H1 (cell line): ENCODE data around the gene ACTR2. TPM values are rescaled to one million over a fixed set of nuclear protein-coding genes. Genes with fewer than 3 reads are reported as not detected.

Experiments used
- CTCF ChIA-PET: fragments of 300-600 bp; sonication (Branson Sonifier 250); formaldehyde crosslinking; loops from one replicate; lab custom pipeline; 2021; ENCODE audit not compliant: partially characterized antibody; lab: Charles Lee
- POLR2A ChIA-PET: fragments of 300-600 bp; sonication (Branson Sonifier 250); formaldehyde crosslinking; loops from one replicate; lab custom pipeline; 2021; ENCODE audit warnings: inconsistent platforms; ENCODE audit not compliant: partially characterized antibody; lab: Charles Lee
- DNase-seq, 2 experiments: peaks; one replicate each; pipeline versions ENCODE4 v3.0.0 to v3.0.0-alpha.2; 2010 to 2022; ENCODE audit warnings: low spot score in 2 of 2, low read depth in 1 of 2, mixed read lengths in 1 of 2
- FAIRE-seq: peaks from 2 replicates; lab custom pipeline; 2011; peaks lifted over from hg19 to GRCh38; lab: Jason Lieb, UNC
- H2AFZ ChIP-seq: 2 replicates; pipeline ENCODE4 v1.8.1; 2012; ENCODE audit warnings: low read length, inconsistent platforms
- H2AK5ac ChIP-seq: 2 replicates; pipeline ENCODE4 v1.6.1; 2013; ENCODE audit warnings: low read depth, low read length
- H2BK120ac ChIP-seq: replicated peaks from 2 replicates; pipeline ENCODE3; 2013; ENCODE audit warnings: low read depth, low read length, inconsistent platforms
- H2BK12ac ChIP-seq: 2 replicates; pipeline ENCODE4 v1.6.1; 2013; ENCODE audit warnings: low read depth, low read length
- H2BK15ac ChIP-seq: 2 replicates; pipeline ENCODE4 v1.6.1; 2013; ENCODE audit warnings: low read length
- H2BK20ac ChIP-seq: 2 replicates; pipeline ENCODE4 v1.6.1; 2013; ENCODE audit warnings: low read length
- H2BK5ac ChIP-seq: 2 replicates; pipeline ENCODE4 v1.6.1; 2013; ENCODE audit warnings: low read depth, low read length
- H3K14ac ChIP-seq: 2 replicates; pipeline ENCODE4 v1.6.1; 2013; ENCODE audit warnings: inconsistent platforms; ENCODE audit not compliant: insufficient read length
- H3K18ac ChIP-seq: 2 replicates; pipeline ENCODE4 v1.6.1; 2013; ENCODE audit warnings: low read length; ENCODE audit errors: extremely low read depth
- H3K23ac ChIP-seq: 2 replicates; pipeline ENCODE4 v1.6.1; 2013; ENCODE audit warnings: inconsistent platforms; ENCODE audit not compliant: insufficient read length
- H3K23me2 ChIP-seq: 2 replicates; pipeline ENCODE4 v1.6.1; 2013; ENCODE audit warnings: low read depth, low read length
- H3K27ac ChIP-seq: 2 replicates; pipeline ENCODE4 v1.6.1; 2011; ENCODE audit warnings: low read depth, low read length, inconsistent platforms
- H3K27me3 ChIP-seq, 4 experiments: replicated peaks in 1 of 4; 1 replicate in 1 of 4; 2 replicates in 3 of 4; pipeline versions ENCODE4 v1.6.1 to v1.8.1; 2011 to 2013; ENCODE audit warnings: low read length in 3 of 4, mild to moderate bottlenecking in 3 of 4, inconsistent platforms in 2 of 4, mixed read lengths in 2 of 4, moderate library complexity in 1 of 4; ENCODE audit not compliant: control insufficient read depth in 3 of 4, insufficient read depth in 3 of 4; ENCODE audit errors: extremely low read depth in 1 of 4
- H3K36me3 ChIP-seq, 4 experiments: 2 replicates each; pipeline versions ENCODE4 v1.6.1 to v1.8.1; 2011 to 2013; ENCODE audit warnings: mild to moderate bottlenecking in 4 of 4, low read length in 3 of 4, moderate library complexity in 2 of 4, control low read depth in 1 of 4, inconsistent platforms in 1 of 4; ENCODE audit not compliant: insufficient read depth in 4 of 4, control insufficient read depth in 2 of 4
- H3K4ac ChIP-seq: replicated peaks from 2 replicates; pipeline ENCODE3; 2013; ENCODE audit warnings: low read length, low read depth, mixed read lengths, inconsistent platforms; ENCODE audit not compliant: insufficient read length
- H3K4me1 ChIP-seq, 4 experiments: replicated peaks in 1 of 4; 1 replicate in 1 of 4; 2 replicates in 3 of 4; pipeline versions ENCODE4 v1.6.1 to v1.8.1; 2011 to 2013; ENCODE audit warnings: low read length in 3 of 4, inconsistent platforms in 2 of 4, mixed read lengths in 1 of 4; ENCODE audit not compliant: insufficient read depth in 4 of 4, control insufficient read depth in 3 of 4
- H3K4me2 ChIP-seq, 2 experiments: 2 replicates each; pipeline versions ENCODE4 v1.6.1 to v1.8.1; 2011 to 2013; ENCODE audit warnings: low read depth in 2 of 2, low read length in 2 of 2, control low read depth in 1 of 2, inconsistent platforms in 1 of 2, mild to moderate bottlenecking in 1 of 2; ENCODE audit not compliant: insufficient read depth in 1 of 2
- H3K4me3 ChIP-seq, 4 experiments: fragments of 200-600, 300-600 bp in 1 of 4; sonication (generic), shearing (Covaris generic), sonication (Bioruptor Twin) in 1 of 4; 2 replicates each; pipeline versions ENCODE4 v1.5.1 to v1.8.1; 2011 to 2016; ENCODE audit warnings: low read length in 4 of 4, low read depth in 3 of 4, control low read depth in 2 of 4, inconsistent platforms in 2 of 4, mild to moderate bottlenecking in 2 of 4, mixed read lengths in 1 of 4, moderate library complexity in 1 of 4; ENCODE audit not compliant: insufficient read depth in 2 of 4; ENCODE audit errors: extremely low read depth in 1 of 4
- H3K56ac ChIP-seq: replicated peaks from 2 replicates; pipeline ENCODE3; 2013; ENCODE audit warnings: low read depth, mild to moderate bottlenecking, mixed read lengths, low read length, inconsistent platforms; ENCODE audit not compliant: insufficient read length
- H3K79me1 ChIP-seq: 2 replicates; pipeline ENCODE4 v1.6.1; 2013; ENCODE audit warnings: low read depth, low read length, control low read depth
- H3K79me2 ChIP-seq, 2 experiments: 2 replicates each; pipeline versions ENCODE4 v1.6.1 to v1.8.1; 2012 to 2013; ENCODE audit warnings: low read length in 2 of 2, mild to moderate bottlenecking in 2 of 2, inconsistent platforms in 1 of 2; ENCODE audit not compliant: insufficient read depth in 2 of 2, control insufficient read depth in 1 of 2
- H3K9ac ChIP-seq, 4 experiments: replicated peaks in 1 of 4; 1 replicate in 1 of 4; 2 replicates in 3 of 4; pipeline versions ENCODE4 v1.6.1 to v1.8.1; 2011 to 2013; ENCODE audit warnings: low read depth in 3 of 4, low read length in 3 of 4, control low read depth in 2 of 4, mild to moderate bottlenecking in 2 of 4, moderate library complexity in 2 of 4, inconsistent platforms in 1 of 4; ENCODE audit errors: extremely low read depth in 1 of 4
- H3K9me3 ChIP-seq, 2 experiments: 2 replicates each; pipeline versions ENCODE4 v1.6.1 to v1.8.1; 2012 to 2013; ENCODE audit warnings: mild to moderate bottlenecking in 2 of 2, moderate library complexity in 2 of 2, control low read depth in 1 of 2, inconsistent platforms in 1 of 2, low read depth in 1 of 2, low read length in 1 of 2, mixed read lengths in 1 of 2; ENCODE audit not compliant: insufficient read depth in 2 of 2
- H4K20me1 ChIP-seq, 2 experiments: replicated peaks in 1 of 2; 2 replicates each; pipeline versions ENCODE3 to v1.8.1; 2011 to 2013; ENCODE audit warnings: inconsistent platforms in 2 of 2, low read length in 2 of 2, mild to moderate bottlenecking in 1 of 2; ENCODE audit not compliant: insufficient read depth in 2 of 2, control insufficient read depth in 1 of 2
- H4K5ac ChIP-seq: 2 replicates; pipeline ENCODE4 v1.6.1; 2013; ENCODE audit warnings: low read length, low read depth, mixed read lengths, inconsistent platforms; ENCODE audit not compliant: insufficient read length
- H4K8ac ChIP-seq: 2 replicates; pipeline ENCODE4 v1.8.0; 2013; ENCODE audit warnings: mild to moderate bottlenecking, moderate library complexity, low read length, inconsistent platforms; ENCODE audit not compliant: insufficient read depth; ENCODE audit errors: extremely low read depth
- H4K91ac ChIP-seq: replicated peaks from 2 replicates; pipeline ENCODE3; 2013; ENCODE audit warnings: low read length, mixed read lengths, inconsistent platforms; ENCODE audit not compliant: insufficient read length
- NRF1 ChIP-seq: IDR thresholded peaks from 2 replicates; pipeline ENCODE4 v1.6.1; 2011; ENCODE audit warnings: mild to moderate bottlenecking, low read depth, low read length, improper control_type of control experiment
- RFX5 ChIP-seq: IDR thresholded peaks from 2 replicates; pipeline ENCODE4 v1.6.1; 2011; ENCODE audit warnings: low read depth, low read length, improper control_type of control experiment, borderline replicate concordance
- USF2 ChIP-seq: IDR thresholded peaks from 2 replicates; pipeline ENCODE4 v1.6.1; 2011; ENCODE audit warnings: low read length, improper control_type of control experiment
- WGBS, 2 experiments: shearing (Covaris generic) in 1 of 2; methylation state at CpG; one replicate each; pipeline versions ENCODE4 v1.1.6 to v1.1.7; 2013 to 2015; ENCODE audit warnings: low lambda C conversion rate in 2 of 2, mixed read lengths in 2 of 2, inconsistent platforms in 1 of 2, low coverage in 1 of 2, missing lambda C conversion rate in 1 of 2; ENCODE audit not compliant: insufficient replicate concordance in 2 of 2, insufficient coverage in 1 of 2, insufficient read length in 1 of 2; ENCODE audit errors: extremely low coverage in 1 of 2, missing lambda C conversion rate in 1 of 2; 5-methylcytosine and 5-hydroxymethylcytosine counted together
- polyA plus RNA-seq, 7 experiments: library from polyadenylated mRNA; depleted of rRNA in 3 of 7; stranded (reverse) in 5 of 7; unstranded in 2 of 7; fragments of >200 nt in 5 of 7; fragments of 200-250 nt in 2 of 7; gene quantifications; 1 replicate in 5 of 7; 2 replicates in 1 of 7; 4 replicates in 1 of 7; pipeline versions ENCODE4 v1.2.1 to v1.2.3, GENCODE V29; 2011 to 2013; ENCODE audit warnings: missing spikeins in 2 of 7, mixed read lengths in 2 of 7
- total RNA-seq: library from RNA; stranded (reverse); fragmentation: NEBNext Ultra II Directional; extraction: Animal tissue kit (Norgen Biotek cat#: 25700); gene quantifications from 2 replicates; pipeline ENCODE4 v1.2.1, GENCODE V29; 2021

ACTR2 gene
- total and polyA plus RNA-seq, 2 of the 8 experiments (the other 6 are each of a cell fraction or from before 2014, with no cell fraction given), result 28.3 to 171 TPM

- H3K4me3 ChIP-seq, result no peak overlapping the region
- H4K8ac ChIP-seq, result no peak overlapping the region
- no peak overlapping the region for H3K23ac ChIP-seq
- H4K91ac ChIP-seq, result no peak overlapping the region
- no peaks in the 10 kb centered on the region for H3K79me2 ChIP-seq
- H2BK120ac ChIP-seq, result no peak overlapping the region
- no peak overlapping the region for H3K4ac ChIP-seq
- no peaks in the 10 kb centered on the region for H3K79me1 ChIP-seq
- H3K27ac ChIP-seq, result no peak overlapping the region
- no peak overlapping the region for H2BK20ac ChIP-seq
- whole genome bisulfite sequencing, 2 experiments, result 90% methylated on average over 16 of the region's 16 CpGs; no CpG with 5 or more reads in 1 of the 2 experiments
- no peaks in the 10 kb centered on the region; a peak in 1 of 7 replicates for H3K27me3 ChIP-seq
- H4K20me1 ChIP-seq, result no peaks in the 10 kb centered on the region
- no peak overlapping the region for H2BK5ac ChIP-seq
- no peak overlapping the region for H3K14ac ChIP-seq
- no peak overlapping the region for H2BK15ac ChIP-seq
- no peak overlapping the region for H2BK12ac ChIP-seq
- no peaks in the 10 kb centered on the region for H3K23me2 ChIP-seq
- CTCF ChIA-PET, result interaction anchor here (0.7 to 1.6 kb wide), 4 partner anchors 20 to 52 kb away, joined by 3 to 4 read pairs (median 4); no protein-coding TSS in a partner anchor
- H3K56ac ChIP-seq, result no peak overlapping the region
- no peak overlapping the region for H3K4me2 ChIP-seq
- POLR2A ChIA-PET, result interaction anchor here (0.8 to 1.1 kb wide), 3 partner anchors 18 to 73 kb away, joined by 3 to 6 read pairs (median 4); partner anchors contain the start of gene ACTR2
- no peak overlapping the region for H2AFZ ChIP-seq
- H3K4me1 ChIP-seq, result peaks cover 0 to 19% (median 8%) of the 10 kb centered on the region in 4 experiments; a peak in 5 of 7 replicates
- H3K9ac ChIP-seq, result no peak overlapping the region
- no peak overlapping the region for H3K18ac ChIP-seq
- no peak overlapping the region for H2AK5ac ChIP-seq
- no peaks in the 10 kb centered on the region for H3K9me3 ChIP-seq
- H3K36me3 ChIP-seq, result no peaks in the 10 kb centered on the region
- FAIRE-seq (no peak), DNase-seq (no peak)
- TF ChIP-seq NRF1 (no peak), USF2 (no peak), RFX5 (no peak)
- no peak overlapping the region for H4K5ac ChIP-seq
Observed at GRCh38 chr2:65300134-65300760, 72.6 kb downstream of the ACTR2 start.
